Measurements from ENCODE around the gene TNK2. TPM values are rescaled to one million over a fixed set of nuclear protein-coding genes. Genes with fewer than 3 reads are reported as not detected.

Gene TNK2
- total and polyA plus RNA-seq, 2 donors (not counting 3 experiments of a cell fraction or from before 2014, with no cell fraction given), result 18.6 to 71.6 TPM

- dilution Hi-C loops (cut with MboI; ENCODE audit: extremely low pct_ligation_motif_present, low sequenced_read_pairs) (no loop called here), intact Hi-C loops (cut with micrococcal nuclease) (no loop called here)
- BruUV-seq (replicated peaks), result no TSS peak
- no peaks in the 10 kb centered on the region for H4K20me1 ChIP-seq (replicated peaks; ENCODE audit: control insufficient read depth, extremely low read depth, insufficient read depth, low read length)
- no peak overlapping the region for H3K4me3 ChIP-seq (replicated peaks in 1 of 3; ENCODE audit: insufficient read depth in 1 of 3, low read depth in 1 of 3, low read length in 3 of 3)
- ChIA-PET CTCF (interaction anchor here (1.1 kb wide), 1 partner anchor 30 kb away, joined by 5 read pairs; no protein-coding TSS in a partner anchor), POLR2A (no interaction called here)
- no peaks in the 10 kb centered on the region for H3K9me1 ChIP-seq (replicated peaks; ENCODE audit: control insufficient read depth, extremely low read depth, insufficient read depth, low read length)
- H3K27me3 ChIP-seq (ENCODE audit: control insufficient read depth in 2 of 2, insufficient read depth in 2 of 2, low read length in 2 of 2), result peaks cover 0 to 3% of the 10 kb centered on the region in 2 experiments
- no peaks in the 10 kb centered on the region for H3K36me3 ChIP-seq (ENCODE audit: control insufficient read depth in 2 of 2, extremely low read depth in 1 of 2, insufficient read depth in 2 of 2, low read length in 2 of 2)
- DNase-seq (ENCODE audit: low read depth, low spot score) (no peak), FAIRE-seq (no peak)
- H2AFZ ChIP-seq (ENCODE audit: low read depth, low read length), result no peak overlapping the region
- no peaks in the 10 kb centered on the region for H3K4me1 ChIP-seq (ENCODE audit: control insufficient read depth, extremely low read depth, insufficient read depth, low read length)
- no peak overlapping the region for H3K27ac ChIP-seq (ENCODE audit: insufficient read depth, low read depth, low read length)
- no peak overlapping the region for H3K9ac ChIP-seq (replicated peaks; ENCODE audit: extremely low read depth, insufficient read depth, low read length)
- no peak overlapping the region for H3K4me2 ChIP-seq (ENCODE audit: insufficient read depth, low read length)
- H3K9me3 ChIP-seq (replicated peaks; ENCODE audit: control insufficient read depth, insufficient read depth, low read length), result no peaks in the 10 kb centered on the region
- H3K79me2 ChIP-seq (ENCODE audit: control insufficient read depth, insufficient read depth, low read length), result no peaks in the 10 kb centered on the region
- TF ChIP-seq FOS (IDR thresholded peaks at IDR 0.05; ENCODE audit: borderline replicate concordance, insufficient read depth, low read length) (no peak), GATA2 (IDR thresholded peaks at IDR 0.05; ENCODE audit: insufficient read depth, insufficient read length, low read depth, low read length) (no peak), POLR2A (IDR thresholded peaks at IDR 0.05; ENCODE audit: low read depth, low read length) (no peak), EZH2 (IDR thresholded peaks at IDR 0.05; ENCODE audit: borderline replicate concordance, low read depth, low read length, severe bottlenecking) (no peak), MYC (IDR thresholded peaks at IDR 0.05; ENCODE audit: low read depth, low read length) (no peak), POLR2AphosphoS5 (IDR thresholded peaks at IDR 0.05; ENCODE audit: insufficient read depth, low read depth, low read length) (no peak)
- TF ChIP-seq, protein P1, sequence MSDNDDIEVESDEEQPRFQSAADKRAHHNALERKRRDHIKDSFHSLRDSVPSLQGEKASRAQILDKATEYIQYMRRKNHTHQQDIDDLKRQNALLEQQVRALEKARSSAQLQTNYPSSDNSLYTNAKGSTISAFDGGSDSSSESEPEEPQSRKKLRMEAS (IDR thresholded peaks at IDR 0.05; ENCODE audit: insufficient read depth, insufficient read length), result no peak
Observed at GRCh38 chr3:195820186-195820585, 88.2 kb downstream of the TNK2 start.

DNA sequence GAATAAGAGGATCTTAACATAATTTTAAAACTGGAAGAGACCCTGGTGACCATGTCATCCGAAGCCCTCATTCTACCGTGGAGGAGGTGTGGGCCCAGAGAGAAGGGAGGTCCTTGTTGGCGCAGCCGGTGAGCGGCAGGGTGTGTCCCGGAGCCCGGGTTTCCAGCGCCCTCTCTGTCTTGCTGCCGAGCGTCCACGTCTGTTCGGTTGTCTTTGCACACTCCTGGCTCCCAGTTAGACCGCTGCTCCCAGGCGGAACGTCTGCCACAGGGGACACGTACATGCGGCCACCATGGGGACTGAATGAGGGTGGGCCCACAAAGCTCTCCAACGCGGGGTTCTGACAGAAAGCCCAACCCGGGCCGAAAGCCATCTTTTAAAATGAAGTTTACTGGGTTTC is 90.0 kb downstream of the TNK2 start:
- H3K4me3 ChIP-seq (replicated peaks in 1 of 3; ENCODE audit: insufficient read depth in 1 of 3, low read depth in 1 of 3, low read length in 3 of 3), result no peak overlapping the region
- no peaks in the 10 kb centered on the region for H3K36me3 ChIP-seq (ENCODE audit: control insufficient read depth in 2 of 2, extremely low read depth in 1 of 2, insufficient read depth in 2 of 2, low read length in 2 of 2)
- DNase-seq (ENCODE audit: low read depth, low spot score) (no peak), FAIRE-seq (no peak)
- TF ChIP-seq EZH2 (IDR thresholded peaks at IDR 0.05; ENCODE audit: borderline replicate concordance, low read depth, low read length, severe bottlenecking) (no peak), MYC (IDR thresholded peaks at IDR 0.05; ENCODE audit: low read depth, low read length) (no peak), POLR2A (IDR thresholded peaks at IDR 0.05; ENCODE audit: low read depth, low read length) (no peak), FOS (IDR thresholded peaks at IDR 0.05; ENCODE audit: borderline replicate concordance, insufficient read depth, low read length) (no peak), CTCF (IDR thresholded peaks at IDR 0.05; ENCODE audit: extremely low read depth in 1 of 2, insufficient read depth in 1 of 2, low read depth in 1 of 2, low read length in 2 of 2) (no peak)
- no peak overlapping the region for H2AFZ ChIP-seq (ENCODE audit: low read depth, low read length)
- no peaks in the 10 kb centered on the region for H4K20me1 ChIP-seq (replicated peaks; ENCODE audit: control insufficient read depth, extremely low read depth, insufficient read depth, low read length)
- no peak overlapping the region for H3K9ac ChIP-seq (replicated peaks; ENCODE audit: extremely low read depth, insufficient read depth, low read length)
- ChIA-PET POLR2A (no interaction called here), CTCF (no interaction called here)
- intact Hi-C loops (cut with micrococcal nuclease) (loop anchor here (10.0 kb wide), 1 partner anchor 744 kb away; no protein-coding TSS in a partner anchor), dilution Hi-C loops (cut with MboI; ENCODE audit: extremely low pct_ligation_motif_present, low sequenced_read_pairs) (no loop called here)
- peaks cover 0 to under 1% of the 10 kb centered on the region in 2 experiments for H3K27me3 ChIP-seq (ENCODE audit: control insufficient read depth in 2 of 2, insufficient read depth in 2 of 2, low read length in 2 of 2)
- no peak overlapping the region for H3K27ac ChIP-seq (ENCODE audit: insufficient read depth, low read depth, low read length)
- H3K4me2 ChIP-seq (ENCODE audit: insufficient read depth, low read length), result no peak overlapping the region
- H3K9me1 ChIP-seq (replicated peaks; ENCODE audit: control insufficient read depth, extremely low read depth, insufficient read depth, low read length), result no peaks in the 10 kb centered on the region
- BruUV-seq (replicated peaks), result no TSS peak
- H3K4me1 ChIP-seq (ENCODE audit: control insufficient read depth, extremely low read depth, insufficient read depth, low read length), result no peaks in the 10 kb centered on the region
- no peaks in the 10 kb centered on the region for H3K79me2 ChIP-seq (ENCODE audit: control insufficient read depth, insufficient read depth, low read length)
- H3K9me3 ChIP-seq (replicated peaks; ENCODE audit: control insufficient read depth, insufficient read depth, low read length), result no peaks in the 10 kb centered on the region

Measured in endothelial cell of umbilical vein (primary cell).